Measurements from ENCODE around the gene ULK3.

Gene ULK3

DNA sequence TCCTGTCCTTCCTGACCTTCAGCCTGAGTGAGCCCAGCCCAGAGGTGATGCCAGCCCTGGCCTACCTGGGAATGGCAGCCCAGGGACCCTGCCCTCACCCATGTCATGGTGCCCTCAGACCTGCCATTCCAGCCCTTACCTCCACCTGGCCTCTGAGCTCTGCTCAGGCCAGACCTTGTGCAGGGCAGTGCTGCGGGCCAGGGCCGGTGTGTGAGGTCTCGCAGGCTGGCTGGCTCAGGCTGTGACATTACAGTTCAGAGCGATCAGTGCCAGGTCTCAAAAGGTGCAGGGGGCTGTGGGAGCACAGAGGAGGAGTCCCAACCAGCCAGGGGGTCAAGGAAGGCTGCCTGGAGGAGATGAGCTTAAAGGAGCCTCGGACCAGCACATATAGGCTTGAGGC lies 22.9 kb downstream of the ULK3 start:
- no peak for DNase-seq

DNA sequence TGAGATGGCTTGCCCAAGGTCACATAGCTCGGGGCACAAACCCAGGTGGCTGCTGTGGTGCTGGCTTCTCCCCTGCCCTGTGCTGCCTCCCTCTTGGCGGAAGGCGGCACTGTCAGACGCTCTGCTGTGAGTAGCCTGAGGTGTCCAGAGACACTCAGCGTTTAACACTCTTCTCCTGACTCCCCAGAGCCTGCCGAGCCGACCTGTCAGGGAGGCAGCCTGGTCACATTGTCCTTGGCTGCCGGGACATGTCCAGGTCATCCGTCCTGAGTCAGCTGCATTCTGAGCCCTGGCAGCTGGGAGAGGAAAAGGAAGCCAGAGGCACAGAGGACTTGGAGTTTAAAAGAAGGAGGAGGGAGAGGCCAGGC lies 25.6 kb downstream of the ULK3 start:
- DNase-seq, result no peak

DNA sequence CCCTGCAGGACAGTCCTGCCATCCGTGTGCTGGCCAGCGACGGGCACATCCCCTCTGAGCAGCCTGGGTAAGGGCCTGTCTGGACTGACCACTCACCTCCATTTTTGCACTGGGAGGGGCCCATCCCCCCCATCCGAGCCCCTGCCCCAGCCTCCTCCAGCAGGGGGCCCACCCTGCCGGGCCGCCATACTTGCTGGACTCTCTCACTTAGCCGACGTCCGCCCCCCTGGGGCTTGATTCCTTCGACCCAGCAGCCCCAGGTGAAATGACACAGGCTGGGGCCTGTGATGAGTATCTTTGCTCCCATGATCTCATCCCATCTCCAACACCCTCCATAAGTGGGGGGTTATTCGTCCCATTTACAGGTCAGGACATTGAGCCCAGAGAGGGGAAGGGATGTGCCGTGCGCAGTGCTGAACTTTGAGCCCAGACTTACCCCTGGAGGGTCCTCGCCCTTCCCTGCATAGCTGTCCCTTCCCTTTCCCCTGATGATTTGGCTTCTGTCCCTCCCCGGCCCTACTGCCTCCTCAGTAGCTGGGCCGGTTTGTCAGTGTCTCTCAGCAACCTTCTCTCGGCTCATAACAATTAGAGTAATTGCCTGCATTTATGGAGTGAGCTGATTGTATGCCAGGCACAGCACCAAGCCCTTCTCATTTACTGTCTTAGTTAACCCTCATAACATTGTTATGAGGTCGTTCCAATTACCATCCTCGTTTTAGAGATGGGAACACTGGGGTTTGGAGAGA lies 26.2 kb downstream of the ULK3 start:
- DNase-seq, result no peak

DNA sequence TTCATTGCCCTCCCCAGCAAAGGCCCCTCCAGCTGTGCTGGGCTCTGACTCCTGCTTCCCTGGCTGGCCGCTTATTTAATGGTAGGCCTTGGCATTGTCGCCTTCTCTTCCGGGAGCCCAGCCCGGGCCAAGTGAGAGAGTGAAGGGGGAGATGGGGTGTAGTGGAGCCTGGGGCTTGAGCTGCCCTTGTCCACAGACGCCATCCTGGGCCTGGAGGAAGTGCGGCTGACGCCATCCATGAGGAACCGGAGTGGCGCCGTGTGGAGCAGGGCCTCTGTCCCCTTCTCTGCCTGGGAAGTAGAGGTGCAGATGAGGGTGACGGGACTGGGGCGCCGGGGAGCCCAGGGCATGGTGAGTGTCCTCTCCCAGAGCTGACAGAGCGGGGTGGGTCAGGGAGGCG lies 27.0 kb downstream of the ULK3 start:
- DNase-seq, result no peak

DNA sequence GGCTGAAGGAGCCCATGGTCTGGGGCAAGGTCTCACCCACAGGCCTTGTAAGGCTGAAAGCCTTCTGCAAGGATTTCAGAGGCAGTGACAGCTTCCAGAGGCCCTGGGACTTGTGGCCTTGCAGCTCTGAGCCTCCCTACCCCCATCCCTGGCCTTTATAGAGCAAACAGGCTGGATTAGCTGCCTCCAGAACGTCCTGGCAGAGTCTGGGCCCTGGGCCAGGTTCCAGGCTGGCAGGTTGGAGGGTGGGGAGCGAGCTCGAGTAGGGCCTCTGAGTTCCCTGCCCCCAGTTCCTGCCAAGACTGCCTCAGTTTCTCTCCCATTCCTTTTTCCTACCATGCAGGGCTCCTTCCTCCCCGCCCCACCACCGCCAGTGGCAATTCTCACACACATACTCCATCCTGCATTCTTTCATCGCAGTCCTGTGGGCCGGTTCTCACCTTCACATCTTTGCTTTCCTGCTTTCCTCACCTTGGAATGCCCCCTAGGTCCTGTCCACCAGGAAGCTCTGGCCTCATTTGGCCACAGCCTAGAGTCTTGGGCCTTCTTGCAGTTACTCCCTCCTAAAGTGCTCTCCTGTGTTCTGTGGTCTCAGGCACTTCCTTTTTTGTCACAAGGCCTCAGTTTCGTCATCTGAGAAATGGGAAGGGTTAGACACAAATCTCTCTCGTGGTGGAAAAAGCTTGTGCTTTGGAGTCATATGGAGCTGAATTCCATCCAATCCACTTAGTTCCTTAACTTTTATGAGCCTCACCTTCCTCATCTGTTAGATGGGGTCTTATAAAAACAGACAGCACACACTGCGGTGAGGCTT lies 27.6 kb downstream of the ULK3 start:
- DNase-seq, result no peak

DNA sequence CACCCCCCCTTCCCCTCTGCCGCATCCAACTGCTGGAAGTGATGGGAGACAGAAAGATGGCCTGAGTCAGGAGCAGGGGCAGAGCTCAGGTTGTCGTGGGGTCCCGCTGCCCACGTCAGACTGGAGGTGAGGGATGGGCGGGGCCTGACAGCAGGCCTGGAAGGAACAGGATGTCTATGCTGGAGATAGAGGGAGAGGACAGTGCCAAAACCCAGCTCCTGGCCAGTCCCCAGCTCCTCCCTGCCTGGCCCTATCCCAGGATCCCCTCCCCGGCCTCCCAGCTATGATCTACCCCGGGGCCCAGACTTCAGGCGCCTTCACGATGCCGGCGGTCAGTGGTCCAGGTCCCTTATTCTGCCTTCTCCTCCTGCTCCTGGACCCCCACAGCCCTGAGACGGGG lies 30.4 kb downstream of the ULK3 start, which contains the start of gene LMAN1L:
Gene LMAN1L (plus strand): TSS at position 303 of the 400 bp plus-strand sequence. CDS start 20 bp downstream, at position 323.
- DNase-seq, result no peak

DNA sequence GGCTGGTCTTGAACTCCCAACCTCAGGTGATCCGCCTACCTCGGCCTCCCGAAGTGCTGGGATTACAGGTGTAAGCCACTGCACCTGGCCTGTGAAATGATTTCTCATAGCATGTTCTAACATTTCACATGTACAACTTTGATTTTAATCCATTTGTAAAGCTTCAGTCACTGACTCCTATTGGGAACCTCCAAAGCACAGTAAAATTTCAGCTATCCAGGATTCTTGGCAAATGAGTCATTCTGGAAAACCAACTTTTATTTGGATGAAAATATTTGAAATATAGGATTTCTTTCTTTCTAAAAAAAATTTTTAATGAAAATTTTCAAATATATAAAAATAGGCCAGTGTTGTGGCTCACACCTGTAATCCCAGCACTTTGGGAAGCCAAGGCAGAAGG lies 33.0 kb downstream of the ULK3 start:
- DNase-seq, result no peak

DNA sequence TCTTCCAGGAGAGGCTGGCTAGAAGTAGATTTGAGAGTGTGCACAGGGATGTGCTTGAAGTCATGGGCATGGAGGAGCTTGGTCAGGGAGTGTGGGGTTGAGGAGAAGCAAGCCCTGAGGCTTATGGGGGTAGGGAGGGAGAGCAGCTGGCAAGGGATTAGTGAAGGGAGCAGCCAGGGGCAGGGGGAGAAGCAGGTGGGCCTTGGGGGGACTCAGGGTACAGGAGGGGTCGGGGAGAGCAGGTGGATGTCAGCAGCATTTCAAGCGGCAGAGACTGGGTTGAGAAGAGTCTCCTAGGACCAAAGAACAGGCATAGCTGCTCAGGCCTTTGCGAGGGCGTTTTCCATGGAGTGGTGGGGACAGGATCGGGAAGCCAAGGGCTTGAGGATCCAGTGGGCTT lies 33.7 kb downstream of the ULK3 start:
- DNase-seq, result no peak

DNA sequence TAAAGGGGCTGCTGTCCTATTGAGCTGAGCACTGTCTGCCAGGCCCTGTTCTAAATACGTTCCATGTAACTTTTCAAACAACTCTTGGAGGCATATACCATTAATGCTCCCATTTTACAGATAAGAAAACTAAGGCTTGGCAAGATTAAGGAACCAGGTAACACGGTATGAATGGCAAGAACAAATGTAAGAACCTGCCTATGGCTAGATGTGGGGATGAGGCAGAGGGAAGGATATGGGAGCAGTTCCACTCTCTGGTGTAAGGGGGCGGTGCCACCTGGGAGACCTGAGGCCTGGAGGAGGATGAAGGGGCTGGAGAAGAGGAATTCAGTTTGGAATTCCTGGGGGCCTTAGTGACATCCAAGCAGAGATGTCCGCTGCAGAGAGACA lies 34.1 kb downstream of the ULK3 start:
- no peak for DNase-seq

DNA sequence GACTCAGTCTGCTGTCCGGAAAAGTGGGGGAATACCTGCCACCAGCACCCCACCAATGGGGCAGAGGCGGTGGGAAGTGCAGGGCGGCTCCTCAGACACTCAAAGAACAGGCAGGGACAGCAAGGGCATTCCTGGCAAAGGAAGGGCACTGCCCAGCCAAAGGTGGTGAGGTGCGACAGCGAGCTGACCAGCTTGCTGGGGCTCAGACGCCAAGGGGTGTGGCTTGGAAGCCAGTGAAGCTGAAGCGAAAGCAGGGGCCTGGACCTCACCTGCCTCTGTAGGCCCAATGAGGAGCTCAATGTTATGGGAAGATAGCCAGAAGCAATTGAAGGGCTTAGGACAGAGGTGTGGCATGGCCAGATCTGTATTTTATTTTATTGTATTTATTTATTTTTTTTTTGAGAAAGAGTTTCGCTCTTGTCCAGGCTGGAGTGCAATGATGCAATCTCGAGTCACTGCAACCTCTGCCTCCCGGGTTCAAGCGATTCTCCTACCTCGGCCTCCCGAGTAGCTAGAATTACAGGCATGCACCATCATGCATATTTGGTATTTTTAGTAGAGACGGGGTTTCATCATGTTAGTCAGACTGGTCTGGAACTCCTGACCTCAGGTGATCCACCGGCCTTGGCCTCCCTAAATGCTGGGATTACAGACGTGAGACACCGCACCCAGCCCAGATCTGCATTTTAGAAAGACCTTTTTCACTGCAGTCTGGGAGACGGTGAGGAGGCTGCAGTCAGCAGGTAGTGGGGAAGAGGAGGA lies 34.7 kb downstream of the ULK3 start:
- no peak for DNase-seq

DNA sequence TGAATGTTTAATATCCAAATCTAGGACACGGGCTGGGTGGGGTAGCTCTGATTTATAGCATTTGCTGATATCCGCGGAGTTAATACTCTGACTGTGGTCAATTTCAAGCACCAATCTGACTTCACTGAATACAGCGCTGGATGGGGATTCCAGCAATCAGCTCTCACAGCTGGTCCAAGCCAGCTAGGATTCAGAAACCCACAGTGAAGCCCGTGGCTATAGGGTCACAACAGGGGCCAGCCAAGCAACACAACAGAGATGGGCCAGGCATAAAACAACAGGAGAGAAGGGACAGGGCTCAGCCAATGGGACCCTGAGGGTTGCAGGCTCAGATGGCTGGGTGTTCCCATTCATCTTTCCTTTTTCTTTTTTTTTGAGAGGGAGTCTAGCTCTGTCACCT lies 35.7 kb downstream of the ULK3 start:
- DNase-seq, result no peak

DNA sequence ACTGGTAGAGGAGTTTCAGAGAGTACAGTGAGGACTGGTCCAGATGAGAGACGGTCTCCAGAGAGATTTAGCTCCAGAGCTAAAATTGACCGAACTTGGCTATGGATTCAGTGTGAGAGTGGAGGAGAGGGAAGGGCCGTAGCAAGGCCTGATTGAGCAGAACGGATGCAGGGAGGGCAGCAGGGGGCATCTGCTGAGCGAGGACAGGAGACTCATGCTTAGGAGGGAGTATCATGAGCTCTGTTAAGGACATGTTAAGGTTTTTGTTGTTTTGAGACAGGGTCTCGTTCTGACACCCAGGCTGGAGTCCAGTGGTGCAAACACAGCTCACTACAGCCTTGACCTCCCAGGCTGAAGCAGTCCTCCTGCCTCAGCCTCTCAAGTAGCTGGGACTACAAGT lies 38.0 kb downstream of the ULK3 start:
- no peak for DNase-seq

DNA sequence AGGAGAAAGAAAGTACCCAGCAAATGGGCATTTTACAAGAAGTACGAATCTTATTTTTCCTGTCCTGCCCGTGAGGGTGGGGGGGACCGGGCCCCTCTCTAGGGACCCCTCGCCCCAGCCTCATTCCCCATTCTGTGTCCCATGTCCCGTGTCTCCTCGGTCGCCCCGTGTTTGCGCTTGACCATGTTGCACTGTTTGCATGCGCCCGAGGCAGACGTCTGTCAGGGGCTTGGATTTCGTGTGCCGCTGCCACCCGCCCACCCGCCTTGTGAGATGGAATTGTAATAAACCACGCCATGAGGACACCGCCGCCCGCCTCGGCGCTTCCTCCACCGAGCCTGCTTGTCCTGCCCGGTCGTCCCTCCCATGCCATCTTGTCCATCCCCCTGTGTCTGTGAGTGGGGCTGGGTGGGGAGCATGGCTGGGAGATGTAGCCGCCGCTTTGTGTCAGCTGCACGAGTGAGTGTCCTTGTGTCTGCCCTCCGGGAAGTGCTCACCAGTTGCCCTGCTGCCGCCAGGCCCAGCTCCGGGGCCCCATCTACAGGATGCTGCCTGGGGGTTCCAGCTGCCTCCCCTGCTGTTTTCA lies 40.0 kb downstream of the ULK3 start:
- DNase-seq, result no peak

DNA sequence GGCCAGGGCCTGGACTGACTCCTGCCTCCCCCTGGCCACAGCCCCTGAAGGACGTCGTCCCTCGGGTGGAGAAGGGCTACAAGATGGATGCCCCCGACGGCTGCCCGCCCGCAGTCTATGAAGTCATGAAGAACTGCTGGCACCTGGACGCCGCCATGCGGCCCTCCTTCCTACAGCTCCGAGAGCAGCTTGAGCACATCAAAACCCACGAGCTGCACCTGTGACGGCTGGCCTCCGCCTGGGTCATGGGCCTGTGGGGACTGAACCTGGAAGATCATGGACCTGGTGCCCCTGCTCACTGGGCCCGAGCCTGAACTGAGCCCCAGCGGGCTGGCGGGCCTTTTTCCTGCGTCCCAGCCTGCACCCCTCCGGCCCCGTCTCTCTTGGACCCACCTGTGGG lies 40.7 kb downstream of the ULK3 start:
- DNase-seq, result no peak

DNA sequence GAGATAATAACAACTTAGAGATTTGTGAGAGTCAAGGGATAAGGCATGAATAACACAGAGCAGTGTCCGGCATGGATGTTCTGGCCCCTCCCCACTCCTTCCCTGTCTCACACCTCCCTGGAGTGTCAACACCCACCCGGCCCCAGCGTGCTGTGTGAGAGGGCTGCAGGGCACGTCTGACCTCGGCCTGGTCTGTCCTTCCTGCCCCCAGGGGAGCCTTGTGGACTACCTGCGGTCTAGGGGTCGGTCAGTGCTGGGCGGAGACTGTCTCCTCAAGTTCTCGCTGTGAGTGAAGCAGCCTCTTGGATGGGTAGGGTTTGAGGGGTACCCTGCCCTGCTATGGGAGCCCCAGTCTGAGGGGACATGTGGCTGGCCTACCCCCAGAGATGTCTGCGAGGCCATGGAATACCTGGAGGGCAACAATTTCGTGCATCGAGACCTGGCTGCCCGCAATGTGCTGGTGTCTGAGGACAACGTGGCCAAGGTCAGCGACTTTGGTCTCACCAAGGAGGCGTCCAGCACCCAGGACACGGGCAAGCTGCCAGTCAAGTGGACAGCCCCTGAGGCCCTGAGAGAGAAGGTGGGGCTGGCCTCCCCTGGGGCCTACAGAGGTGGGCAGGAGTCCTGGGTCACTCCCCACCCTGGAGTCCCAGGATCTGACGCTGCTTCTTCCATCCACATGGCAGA lies 41.5 kb downstream of the ULK3 start:
- no peak for DNase-seq

DNA sequence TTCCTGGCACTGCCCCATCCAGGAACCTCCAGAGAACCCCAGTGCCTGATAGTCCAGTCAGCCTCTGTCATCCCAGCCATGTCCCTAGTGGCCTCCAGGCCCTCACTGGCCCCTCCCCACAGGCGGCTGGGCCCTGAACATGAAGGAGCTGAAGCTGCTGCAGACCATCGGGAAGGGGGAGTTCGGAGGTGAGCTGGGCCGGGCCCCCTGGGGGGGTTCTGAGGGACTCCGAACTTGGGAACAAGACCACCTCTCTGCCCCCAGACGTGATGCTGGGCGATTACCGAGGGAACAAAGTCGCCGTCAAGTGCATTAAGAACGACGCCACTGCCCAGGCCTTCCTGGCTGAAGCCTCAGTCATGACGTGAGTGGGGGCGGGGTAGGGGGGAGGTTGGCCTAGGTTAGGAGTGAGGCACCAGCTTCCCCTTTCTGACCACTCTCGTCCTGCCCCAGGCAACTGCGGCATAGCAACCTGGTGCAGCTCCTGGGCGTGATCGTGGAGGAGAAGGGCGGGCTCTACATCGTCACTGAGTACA lies 42.3 kb downstream of the ULK3 start:
- DNase-seq, result no peak

DNA sequence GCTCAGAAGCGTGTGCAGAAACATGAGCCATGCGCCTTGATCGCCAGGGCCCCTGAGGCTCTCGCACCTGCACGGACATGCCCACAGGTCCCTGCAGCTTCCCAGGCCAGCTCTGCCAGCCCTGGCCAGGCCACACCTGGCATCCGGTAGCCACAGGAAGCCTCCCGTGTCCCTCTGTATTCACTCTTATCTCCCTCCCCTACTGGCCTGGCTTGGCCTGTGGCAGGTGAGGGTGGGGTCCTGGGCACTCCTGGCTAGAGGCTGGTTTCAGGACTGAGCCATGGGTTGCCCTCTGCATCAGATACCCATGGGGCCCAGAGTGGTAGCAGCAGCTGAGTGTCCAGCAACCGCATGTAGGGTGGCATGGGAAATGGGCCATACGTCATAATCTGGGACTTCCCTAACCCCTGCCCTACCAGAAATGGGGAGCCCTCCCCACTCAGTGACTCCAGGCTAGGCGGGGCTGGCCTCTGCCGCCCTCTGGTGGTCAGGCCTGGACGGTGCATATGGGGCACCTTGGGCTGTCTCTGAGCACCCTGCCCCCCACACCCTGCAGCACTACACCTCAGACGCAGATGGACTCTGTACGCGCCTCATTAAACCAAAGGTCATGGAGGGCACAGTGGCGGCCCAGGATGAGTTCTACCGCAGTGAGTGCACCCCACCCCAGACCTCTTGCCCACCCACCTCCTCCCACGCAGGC lies 42.9 kb downstream of the ULK3 start:
- no peak for DNase-seq

DNA sequence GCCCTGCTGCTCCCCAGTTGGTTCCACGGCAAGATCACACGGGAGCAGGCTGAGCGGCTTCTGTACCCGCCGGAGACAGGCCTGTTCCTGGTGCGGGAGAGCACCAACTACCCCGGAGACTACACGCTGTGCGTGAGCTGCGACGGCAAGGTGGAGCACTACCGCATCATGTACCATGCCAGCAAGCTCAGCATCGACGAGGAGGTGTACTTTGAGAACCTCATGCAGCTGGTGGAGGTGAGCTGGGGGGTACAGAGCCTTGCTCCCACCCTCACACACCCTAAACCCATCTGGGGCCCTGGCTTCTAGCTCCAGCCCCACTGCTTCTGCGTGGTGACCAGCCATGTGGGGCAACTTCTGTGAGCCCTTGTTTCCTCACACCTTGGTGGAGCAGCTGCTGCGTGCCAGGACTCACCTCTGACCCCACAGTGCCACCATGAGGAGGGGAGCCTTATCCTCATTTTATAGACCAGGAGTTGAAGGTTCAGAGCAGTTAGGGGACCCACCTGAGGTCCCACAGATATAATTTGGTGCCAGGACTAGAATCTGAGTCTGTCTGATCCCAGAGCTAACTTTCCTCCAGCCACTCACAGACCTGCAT lies 43.6 kb downstream of the ULK3 start:
- no peak for DNase-seq

DNA sequence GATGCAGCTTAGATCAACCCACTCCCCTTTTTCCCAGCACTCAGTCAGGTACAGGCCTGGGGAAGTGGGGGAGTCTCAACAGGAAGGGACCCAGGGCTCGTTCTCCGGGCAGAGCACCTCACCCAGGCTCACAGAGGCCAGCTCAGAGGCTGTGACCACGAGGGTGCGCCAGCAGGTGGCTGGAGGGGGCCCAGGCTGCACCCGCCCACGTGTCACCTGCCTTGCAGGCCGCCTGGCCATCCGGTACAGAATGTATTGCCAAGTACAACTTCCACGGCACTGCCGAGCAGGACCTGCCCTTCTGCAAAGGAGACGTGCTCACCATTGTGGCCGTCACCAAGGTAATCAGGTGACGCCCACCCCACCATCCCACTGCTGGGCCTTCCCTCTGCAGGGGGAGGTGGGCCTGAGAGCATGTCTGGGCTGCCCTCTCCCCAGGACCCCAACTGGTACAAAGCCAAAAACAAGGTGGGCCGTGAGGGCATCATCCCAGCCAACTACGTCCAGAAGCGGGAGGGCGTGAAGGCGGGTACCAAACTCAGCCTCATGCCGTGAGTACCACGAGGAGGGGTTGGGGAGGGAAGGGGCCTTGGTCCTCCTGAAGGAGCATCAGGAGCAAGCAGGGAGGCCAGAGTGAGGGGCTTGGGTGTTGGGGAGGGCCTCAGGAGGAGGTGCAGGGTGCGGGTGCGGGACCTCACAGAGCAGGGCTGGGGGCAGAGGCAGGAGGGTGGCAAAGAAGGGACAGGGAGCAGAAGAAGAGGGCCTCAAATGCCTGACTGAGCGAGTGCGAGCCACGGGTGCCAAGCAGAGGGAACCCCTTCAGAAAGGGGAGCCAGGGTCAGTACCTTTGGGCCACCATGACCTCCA lies 44.3 kb downstream of the ULK3 start:
- no peak for DNase-seq

DNA sequence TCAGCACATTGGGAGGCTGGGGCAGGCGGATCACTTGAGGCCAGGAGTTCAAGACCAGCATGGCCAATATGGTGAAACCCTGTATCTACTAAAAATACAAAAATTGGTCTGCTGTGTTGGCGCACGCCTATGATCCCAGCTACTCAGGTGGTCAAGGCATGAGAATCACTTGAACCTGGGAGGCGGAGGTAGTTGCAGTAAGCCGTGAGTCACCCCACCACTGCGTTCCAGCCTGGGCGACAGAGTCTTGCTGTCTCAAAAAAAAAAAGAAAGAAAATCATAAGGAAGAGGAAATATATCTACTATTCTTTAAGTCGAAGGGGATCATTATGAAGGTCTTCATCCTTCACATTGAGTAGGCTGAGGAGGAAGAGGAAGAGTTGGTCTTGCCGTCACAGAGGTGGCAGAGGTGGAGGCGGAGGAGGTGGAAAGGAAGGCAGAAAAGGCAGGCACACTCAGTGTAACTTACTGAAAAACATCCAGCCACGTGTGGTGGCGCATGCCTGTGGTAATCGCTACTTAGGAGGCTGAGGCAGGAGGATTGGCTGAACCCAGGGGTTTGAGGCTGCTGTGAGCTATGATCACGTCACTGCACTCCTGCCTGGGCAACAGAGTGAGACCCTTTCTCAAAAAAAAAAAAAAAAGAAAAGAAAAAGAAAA lies 46.9 kb downstream of the ULK3 start:
- no peak for DNase-seq

Measured in NCI-H1092 treated with DMSO at 0.1 percent for 48 hours (cell line).